Skin of body (tissue), 2 donors: ENCODE data around the gene GNB2. TPM values are rescaled to one million over a fixed set of nuclear protein-coding genes. Genes with fewer than 3 reads are reported as not detected.
A peak's percentile ranks its signal among the peaks of the same experiment; 100 is the strongest.

Source experiments
- DNase-seq: peaks from one replicate; lab custom pipeline; 2025; lab: John Stamatoyannopoulos, UW
- total RNA-seq: library from RNA; depleted of rRNA; stranded (reverse); fragments of >200 nt; gene quantifications from one replicate; pipeline ENCODE4 v1.2.3, GENCODE V29; 2014

GNB2 gene
- total RNA-seq, 1 donor from 2014 or later = 69.4 TPM

GRCh38 chr7:100680576-100681271 lies 7.2 kb downstream of the GNB2 start:
- no peak for DNase-seq

- DNase-seq = no peak
These were observed 8.1 kb downstream of the GNB2 start for GRCh38 chr7:100681491-100682227.

GRCh38 chr7:100682228-100682741 lies 8.7 kb downstream of the GNB2 start:
- no peak for DNase-seq

- DNase-seq = no peak
These were observed 9.6 kb downstream of the GNB2 start for GRCh38 chr7:100682991-100683658.

- no peak for DNase-seq
These were observed 10.4 kb downstream of the GNB2 start for GRCh38 chr7:100683659-100684533.

- DNase-seq = no peak
These were observed 11.0 kb downstream of the GNB2 start for GRCh38 chr7:100684534-100685042.

GRCh38 chr7:100685049-100685605 lies 11.6 kb downstream of the GNB2 start:
- DNase-seq = no peak

GRCh38 chr7:100685631-100686145 lies 12.1 kb downstream of the GNB2 start:
- no peak for DNase-seq

- no peak for DNase-seq
These were observed 12.8 kb downstream of the GNB2 start for GRCh38 chr7:100686201-100686821.

GRCh38 chr7:100686822-100687211 lies 13.3 kb downstream of the GNB2 start:
- no peak for DNase-seq

GRCh38 chr7:100687261-100687660 lies 13.7 kb downstream of the GNB2 start:
- DNase-seq = no peak

- DNase-seq = no peak
These were observed 14.3 kb downstream of the GNB2 start for GRCh38 chr7:100687751-100688300.

- no peak for DNase-seq
These were observed 14.9 kb downstream of the GNB2 start for GRCh38 chr7:100688326-100688860.

- DNase-seq = no peak
These were observed 15.9 kb downstream of the GNB2 start for GRCh38 chr7:100689230-100690135.

GRCh38 chr7:100691676-100692577 lies 18.4 kb downstream of the GNB2 start:
- peak; percentile 17 for DNase-seq

- no peak for DNase-seq
These were observed 19.0 kb downstream of the GNB2 start for GRCh38 chr7:100692578-100692961.
